CD4-positive, alpha-beta T cell treated with Interleukin-15 for 1 hour (primary cell): ENCODE results near the gene GMDS.

Experiments
- DNase-seq: peaks from one replicate; pipeline ENCODE4 v3.0.0-alpha.2; 2020

GMDS gene

DNA sequence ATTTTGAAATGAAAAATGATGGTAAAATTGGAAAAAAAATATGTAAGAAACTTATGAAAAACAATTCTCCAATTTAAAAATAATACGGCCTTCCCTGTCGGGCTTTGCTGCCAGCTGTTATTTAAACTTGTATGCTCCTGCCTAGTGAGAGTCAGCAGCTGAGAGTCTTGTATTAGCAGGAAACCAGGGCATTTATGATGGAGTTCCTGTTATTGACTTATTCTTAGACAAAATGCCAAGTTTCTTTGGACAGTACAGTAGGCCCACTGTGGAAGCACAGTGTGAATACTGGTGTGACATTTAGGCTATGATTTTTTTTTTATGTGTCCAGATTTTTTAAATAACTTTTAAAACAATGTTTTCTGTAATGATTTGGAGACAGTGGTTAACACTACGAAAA lies 42.1 kb downstream of the GMDS start:
- no peak for DNase-seq

DNA sequence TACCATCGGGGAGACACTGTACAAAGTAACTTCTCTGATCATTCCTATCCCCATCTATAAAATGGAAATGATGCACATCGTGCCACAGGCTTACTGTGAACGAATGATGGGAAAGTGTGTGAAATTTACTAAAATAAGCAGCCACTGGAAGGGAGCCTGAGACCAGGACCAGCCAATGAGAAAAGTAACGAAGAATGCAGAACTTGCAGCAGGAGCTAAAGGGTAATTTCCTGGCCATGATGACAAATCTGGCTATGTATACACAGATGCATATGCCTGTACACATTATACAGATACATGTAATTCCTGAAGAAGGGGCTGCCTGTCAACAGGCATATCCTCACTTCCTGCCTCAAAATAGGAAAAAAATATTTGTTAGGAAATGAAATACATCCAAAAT lies 47.4 kb downstream of the GMDS start:
- no peak for DNase-seq

DNA sequence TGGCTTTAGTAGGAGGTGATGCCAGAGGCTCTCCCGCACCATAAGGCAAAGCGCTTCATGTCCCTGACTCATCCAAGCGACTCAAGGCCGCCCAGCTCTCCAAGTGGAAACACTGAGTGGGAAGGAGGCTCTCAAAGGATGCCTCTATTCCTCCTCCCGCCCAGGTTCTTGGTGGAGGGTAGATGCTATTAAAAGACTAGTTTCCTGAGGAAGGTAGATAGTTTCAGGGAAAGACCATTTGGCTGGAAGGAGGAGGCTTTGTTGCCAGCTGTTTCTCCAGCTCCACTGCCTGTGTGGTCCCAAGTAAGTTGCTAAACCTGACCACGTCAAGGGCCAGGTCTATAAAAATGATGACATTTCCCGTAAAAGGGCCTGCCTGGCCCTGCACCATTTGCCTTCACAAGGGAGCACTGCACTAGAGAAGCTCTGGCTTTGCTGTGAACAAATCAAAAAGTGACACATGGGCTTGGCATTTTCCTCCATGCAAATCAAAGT lies 48.2 kb downstream of the GMDS start:
- DNase-seq: no peak

DNA sequence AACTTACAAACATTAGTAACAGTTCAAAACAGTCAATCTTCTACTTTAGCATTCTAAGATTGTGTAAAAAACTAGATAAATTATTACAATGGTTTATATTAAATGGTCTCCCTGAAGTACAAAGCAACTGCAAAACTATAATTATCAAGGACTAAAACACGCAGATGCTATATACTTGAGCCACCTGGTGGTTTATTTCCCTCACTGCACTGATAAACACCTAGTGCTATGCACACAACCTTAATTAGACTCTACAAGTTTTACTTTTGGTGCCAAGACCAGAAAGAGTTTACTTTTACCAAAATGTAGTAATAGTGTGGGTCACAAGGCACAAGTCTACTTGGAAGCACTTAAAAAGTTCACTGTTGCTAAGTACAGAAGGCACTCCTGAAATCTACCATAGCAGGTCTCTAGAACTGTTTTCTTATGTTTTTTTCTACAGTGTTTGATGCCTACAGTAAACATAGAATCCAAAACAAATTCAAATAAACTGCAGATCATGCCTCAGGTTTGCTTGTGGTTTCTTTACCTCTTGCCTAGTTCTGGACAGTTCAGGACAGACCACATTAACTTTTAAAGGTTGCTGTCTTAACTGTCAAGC lies 49.2 kb downstream of the GMDS start:
- DNase-seq: no peak

DNA sequence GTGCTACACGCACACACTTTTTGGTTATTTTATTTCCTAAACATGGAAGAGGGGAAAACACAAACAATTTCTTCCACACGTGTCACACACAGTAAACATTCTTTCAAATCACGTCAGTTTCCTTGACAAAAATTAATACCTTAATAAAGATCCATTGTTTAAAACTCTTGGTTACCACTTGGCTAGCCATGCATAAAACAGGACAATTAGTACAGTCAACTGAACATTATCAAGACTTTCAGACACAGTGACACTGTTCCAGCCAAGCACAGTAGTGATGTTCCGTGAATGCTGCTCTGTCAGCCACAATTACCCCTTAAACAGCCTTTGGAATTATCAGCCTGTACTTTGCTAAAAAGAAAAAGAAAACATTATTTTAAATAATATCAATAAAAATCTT lies 50.8 kb downstream of the GMDS start:
- no peak for DNase-seq

DNA sequence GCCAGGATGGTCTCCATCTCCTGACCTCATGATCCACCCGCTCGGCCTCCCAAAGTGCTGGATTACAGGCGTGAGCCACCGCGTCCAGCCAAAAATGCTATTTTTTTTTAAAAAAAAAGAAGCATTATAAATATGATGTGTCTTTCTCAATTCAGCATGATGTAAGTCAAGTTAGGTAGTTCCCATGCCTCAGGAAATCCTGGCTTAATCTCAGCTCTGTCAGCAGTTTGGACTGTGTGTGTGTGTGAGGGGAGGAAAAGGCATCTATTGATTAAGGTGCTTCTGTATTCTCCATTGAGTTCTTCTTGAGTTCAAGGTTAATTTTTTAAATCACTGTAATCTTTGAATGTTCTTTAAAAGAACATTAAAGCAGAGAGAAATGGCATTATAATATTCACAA lies 51.5 kb downstream of the GMDS start:
- no peak for DNase-seq

DNA sequence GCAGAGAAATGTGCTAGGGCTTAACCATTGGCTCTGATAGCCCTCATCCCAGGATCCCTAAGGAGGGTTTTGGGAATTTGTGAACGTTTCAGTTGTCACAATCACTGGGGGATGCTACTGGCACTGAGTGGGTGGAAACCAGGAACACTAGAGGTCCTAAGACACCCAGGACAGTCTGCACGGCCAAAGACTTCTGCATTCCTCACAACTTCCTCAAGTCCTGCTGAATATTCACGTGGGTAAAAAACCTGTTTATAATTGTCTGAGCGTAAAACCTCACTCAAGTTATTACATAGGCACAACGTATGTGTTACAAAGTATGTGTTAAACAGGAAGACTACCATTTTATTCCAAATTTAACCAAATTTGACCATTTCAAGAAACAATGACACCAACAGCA lies 52.4 kb downstream of the GMDS start:
- no peak for DNase-seq

DNA sequence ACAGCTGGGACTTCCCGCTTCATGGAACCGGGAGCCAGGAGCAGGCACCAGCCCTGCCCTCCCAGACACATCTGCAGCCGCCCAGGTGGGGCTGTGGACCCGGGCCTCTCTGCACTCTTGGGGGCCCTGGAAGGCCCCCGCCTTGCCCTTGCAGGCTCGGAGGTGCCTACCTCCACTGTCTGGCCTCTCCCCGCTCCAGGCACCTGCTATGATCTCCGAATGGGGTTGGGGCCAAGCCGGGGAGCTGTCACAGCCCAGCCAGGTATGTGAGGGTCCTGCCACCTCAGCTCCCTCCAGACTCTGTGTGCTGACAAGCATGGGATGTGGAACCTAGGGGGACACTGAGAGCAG lies 54.0 kb downstream of the GMDS start:
- DNase-seq: no peak

DNA sequence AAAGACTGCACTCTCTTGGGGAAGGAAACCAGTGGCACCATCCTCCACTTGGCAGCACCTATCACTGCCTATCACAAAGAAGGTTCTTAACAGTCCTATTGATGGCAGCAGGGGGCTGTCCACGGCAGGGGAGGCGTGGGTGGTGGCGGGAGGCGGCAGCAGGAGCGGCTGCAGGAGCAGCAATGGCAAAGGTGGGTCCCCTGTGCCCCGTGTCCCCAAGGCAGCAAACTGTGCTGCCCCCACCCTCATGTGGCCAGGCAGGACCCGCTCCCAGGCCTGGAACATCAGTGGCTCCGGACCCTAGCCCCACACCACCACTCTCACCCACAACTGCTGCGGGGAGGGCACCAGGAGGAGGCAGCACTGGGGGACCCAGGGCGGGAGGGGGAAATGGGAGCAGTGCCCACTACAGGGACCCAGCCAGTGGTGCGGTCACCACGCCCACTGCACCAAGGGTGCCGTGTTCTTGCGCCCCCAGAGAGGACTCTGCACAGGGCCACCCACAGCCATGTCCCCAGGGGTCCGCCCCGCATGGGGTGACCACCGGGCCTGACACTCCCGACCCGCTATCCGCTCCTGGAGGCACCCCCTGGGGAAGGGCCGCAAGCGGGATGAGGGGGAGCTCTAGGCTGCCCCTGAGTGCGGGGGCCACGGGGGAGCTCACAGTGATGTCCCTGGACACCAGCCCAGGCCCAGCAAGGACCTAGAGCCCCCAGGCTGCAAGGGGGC lies 54.6 kb downstream of the GMDS start:
- DNase-seq: no peak

DNA sequence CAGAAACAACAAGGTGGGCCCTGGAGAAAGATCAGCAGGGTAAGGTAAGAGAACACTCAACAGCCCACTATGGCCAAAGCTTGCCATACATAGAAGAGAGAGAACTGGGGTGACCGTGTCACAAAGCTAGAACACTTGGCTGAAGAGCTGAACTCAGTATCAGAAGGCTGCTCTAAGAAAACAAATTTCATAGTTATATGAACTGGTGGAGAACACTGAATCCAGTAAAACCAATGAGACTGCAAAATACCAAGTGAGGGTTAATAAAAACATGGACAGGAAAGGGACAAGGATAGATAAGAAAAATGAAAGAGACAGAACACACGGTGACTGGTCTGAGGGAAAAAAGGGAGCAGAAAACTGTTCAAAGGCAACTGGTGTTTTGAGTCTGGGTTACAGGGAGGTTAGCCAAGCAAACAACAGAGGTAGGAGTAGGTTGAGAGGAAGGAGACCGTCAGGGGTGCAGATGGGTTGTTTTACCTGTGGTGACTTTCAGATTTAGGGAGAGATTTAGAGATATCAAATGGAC lies 56.5 kb downstream of the GMDS start:
- DNase-seq: no peak

DNA sequence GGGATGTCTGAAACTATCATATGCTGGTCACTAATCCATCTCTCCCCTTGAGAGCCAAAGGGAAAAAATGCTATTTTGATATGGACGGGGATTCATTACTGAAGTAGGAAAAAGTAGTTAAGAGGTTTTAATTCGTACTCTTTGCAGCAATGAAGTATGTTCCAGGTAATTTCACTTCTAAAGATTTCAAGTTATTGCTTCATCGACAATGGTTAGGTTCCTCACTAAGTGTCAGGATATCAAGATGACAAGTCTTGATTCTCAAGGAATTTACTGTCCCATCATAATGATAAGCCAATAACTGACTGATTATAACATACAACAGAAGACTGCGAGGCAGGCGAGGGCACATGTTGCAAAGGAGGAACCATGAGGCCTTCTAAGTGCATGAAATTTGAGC lies 57.0 kb downstream of the GMDS start:
- DNase-seq: no peak

DNA sequence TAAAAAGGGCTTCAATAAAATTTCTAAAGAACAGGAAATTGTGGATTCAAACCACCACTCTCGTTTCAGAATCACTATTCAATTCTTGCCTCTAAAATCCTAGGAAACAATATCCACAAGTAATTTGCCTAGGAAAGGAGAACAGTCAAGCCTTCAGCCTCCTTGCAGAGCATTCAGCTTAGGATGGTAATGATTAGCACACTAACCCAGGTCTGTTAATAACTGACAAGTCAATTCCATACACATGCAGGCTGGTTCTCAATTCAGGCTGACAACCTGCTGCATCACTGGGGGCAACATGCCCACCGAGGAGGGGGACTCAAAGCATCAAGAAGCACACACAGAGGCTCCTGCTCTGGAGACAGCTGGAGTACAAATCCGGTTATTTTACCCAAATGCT lies 57.6 kb downstream of the GMDS start:
- no peak for DNase-seq

DNA sequence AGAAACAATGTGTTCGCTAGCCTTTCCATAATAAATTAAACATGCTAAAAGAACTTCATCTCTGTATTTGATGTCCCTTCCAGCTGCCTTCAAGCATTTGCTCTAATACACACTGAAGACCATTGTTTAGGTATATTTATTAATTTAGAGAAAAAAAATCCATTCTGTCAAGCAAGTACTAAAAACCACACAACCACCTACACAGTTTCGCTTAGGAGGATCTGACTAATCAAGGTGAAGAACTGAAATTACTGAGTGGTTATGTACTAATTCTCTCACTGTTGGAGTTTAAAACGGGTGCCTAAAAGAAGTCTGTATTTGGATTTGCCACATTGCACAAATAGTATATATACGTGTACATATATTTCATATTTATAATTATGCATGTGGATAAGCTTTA lies 58.9 kb downstream of the GMDS start:
- DNase-seq: no peak

DNA sequence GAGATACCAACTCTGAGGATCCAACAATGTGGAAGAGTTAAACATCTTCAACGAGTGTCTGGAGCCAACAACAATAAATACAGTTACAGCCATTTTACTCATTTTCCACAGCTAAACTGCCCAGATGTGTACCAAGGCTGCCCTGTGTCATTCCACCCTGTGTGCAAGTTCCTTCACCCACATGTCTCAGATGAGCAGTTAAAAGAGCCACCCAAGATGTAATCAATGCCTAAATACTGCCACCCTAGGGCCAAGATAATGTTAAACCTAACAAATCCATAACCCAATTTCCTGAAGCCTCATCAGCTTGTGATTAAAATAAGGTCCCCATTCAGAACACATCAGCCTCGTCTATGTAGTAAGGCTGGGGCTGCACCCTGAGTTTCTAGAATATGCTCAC lies 59.9 kb downstream of the GMDS start:
- DNase-seq: no peak

DNA sequence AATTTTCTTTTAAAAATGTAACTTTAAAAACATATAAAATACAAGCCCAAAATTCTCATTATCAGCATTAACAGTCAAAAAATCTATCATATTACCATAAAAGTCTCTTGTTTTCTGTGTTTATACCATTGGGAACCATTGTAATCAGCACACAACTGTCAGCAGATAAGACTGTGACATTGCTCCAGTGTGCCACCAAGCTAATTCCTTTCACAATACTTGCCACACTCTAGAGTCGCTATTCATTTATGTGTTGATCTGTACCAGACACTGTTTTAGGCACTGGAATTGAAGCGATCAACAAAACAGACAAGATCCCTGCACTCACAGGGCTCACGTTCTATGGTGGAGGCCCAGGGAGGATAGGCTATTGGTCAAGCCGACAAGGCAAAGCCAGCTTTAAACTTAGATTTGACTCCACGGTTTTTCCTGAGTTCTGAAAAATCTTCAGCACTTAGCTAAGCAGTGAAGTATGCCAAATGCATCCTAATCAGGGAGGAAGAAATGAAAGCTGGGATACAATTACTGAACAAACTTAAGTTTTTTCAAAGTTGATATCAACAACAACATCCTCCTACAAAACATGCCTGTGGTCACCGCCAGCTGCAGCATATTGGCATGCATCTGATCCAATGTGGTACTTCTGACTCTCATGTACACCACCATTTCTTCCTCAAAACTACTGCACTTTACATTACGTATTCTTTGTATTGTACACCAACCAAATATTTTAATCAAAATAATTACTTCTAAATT lies 60.5 kb downstream of the GMDS start:
- DNase-seq: no peak

DNA sequence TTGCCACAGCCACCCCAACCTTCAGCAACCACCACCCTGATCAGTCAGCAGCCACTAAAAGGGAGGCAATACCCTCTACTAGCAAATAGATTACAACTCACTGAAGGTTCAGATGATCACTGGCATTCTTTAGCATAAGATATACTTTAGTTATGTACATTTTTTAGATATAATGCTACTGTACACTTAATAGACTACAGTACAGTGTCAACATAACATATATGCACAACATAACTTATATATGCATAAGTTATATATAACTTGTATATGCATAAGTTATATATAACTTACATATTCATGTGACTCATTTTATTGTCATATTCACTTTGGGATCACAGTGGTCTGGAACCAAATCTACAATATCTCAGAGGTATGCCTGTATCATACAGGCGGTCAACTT lies 61.7 kb downstream of the GMDS start:
- DNase-seq: no peak

DNA sequence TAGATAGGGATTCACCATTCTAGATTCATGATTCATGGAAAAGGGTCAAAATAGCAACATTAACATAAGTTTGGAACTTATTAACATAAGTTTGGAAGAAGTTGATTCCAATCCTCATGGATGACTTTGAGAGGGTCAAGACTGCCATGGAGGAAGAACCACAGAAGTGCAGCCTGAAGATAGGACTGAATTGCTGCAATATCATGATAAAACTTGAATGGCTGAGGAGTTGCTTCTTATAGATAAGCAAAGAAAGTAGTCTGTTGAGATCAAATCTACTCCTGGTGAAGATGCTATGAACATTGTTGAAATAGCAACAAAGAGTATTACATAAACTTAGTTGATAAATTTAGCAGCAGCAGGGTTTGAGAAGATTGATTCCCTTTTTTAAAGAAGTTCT lies 62.2 kb downstream of the GMDS start:
- no peak for DNase-seq

DNA sequence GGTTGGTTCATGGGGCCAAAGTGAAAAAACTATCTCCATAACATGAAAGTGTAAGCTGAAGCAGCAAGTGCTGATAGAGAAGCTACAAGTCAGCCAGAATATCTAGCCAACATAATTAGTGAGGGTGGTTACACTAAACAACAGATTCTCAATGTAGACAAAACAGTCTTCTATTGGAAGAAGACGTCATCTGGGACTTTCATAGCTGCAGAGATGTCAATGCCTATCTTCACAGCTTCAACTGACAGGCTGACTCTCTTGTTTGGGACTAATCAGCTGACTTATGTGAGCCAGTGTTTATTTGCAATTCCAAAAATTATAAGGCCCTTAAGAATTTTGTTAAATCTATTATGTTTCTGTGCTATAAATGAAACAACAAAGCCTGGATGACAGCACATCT lies 63.2 kb downstream of the GMDS start:
- no peak for DNase-seq

DNA sequence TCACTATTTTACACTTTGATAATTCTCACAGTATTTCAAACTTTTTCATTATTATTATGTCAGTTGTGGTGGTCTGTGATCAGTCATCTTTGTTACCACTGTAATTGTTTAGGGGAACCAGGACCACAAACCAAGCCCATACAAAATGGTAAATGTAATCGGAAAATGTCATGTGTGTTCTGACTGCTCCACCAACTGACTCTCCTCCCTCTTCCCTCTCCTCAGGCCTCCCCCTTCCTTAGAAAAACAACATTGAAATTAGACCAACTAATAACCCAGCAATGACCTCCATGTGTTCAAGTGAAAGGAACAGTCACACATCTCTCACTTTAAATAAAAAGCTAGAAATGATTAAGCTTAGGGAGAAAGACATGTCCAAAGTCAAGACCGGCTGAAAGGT lies 63.8 kb downstream of the GMDS start:
- no peak for DNase-seq

DNA sequence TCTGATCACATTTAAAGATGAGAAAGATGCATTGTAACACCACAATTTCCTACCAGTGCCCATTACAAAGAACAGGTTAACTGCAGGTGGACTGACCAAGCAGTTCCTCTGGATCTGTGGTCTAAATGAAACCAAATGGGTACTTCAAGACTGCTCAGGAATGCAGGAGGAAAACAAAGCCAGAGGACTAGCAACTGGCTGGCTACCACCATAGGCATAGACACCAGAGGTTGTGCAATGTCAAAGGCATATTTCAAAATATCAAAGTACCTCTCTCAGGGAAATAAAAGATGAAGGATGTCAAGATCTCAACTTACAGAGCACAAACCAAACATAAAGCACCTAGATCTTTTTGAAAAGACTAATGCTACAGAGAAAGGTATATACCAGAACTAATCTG lies 65.5 kb downstream of the GMDS start:
- DNase-seq: no peak

DNA sequence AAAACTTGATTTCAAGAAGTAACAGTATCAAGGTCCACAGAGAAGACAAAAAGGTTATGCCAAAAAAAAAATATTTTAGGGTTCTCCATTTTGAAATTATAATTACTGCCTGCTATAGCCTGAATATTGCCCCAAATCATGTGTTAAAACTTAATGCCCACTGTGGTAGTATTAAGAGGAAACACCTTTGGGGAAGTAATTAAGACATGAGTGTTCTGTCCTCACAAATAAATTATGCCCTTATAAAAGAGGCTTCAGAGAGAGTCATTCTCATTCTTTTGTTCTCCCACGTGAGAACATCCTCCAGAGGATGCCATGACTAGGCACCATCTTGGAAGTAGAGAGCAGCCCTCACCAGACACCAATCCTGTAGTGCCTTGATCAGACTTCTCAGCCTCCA lies 66.2 kb downstream of the GMDS start:
- DNase-seq: no peak

DNA sequence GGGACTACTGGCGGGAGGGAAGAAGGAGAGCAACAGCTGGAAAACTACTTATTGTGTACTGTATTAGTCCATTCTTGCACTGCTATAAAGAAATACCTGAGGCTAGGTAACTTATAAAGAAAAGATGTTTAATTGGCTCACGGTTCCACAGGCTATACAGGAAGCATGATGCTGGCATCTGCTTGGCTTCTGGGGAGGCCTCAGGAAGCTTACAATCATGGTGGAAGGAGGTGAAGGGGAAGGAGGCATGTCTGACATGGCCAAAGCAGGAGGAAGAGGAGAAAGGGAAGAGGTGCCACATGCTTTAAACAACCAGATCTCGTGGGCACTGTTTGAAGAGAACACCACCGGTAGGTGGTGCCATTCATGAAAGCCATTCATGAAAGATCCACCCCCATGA lies 67.3 kb downstream of the GMDS start:
- no peak for DNase-seq

DNA sequence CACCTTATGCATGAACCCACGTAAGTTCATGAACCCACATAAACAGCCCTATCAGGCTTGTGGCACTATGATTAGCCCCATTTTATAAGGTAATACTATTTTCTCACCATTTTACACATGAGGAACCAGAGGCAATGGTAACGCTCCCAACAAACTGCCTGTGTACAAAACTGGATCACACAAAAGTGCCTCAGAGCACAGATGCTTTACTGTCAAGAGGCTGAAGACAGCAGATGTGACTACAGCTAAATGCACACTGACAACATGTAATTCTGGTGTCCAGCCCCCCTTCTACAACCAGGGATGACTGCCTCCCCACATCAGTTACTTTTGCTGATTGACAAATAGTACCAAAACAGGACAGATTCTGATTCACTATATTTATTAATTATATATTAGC lies 69.6 kb downstream of the GMDS start:
- no peak for DNase-seq
